ENCODE measurements around the gene CFAP126. TPM values are rescaled to one million over a fixed set of nuclear protein-coding genes. Genes with fewer than 3 reads are reported as not detected.
A peak's percentile ranks its signal among the peaks of the same experiment; 100 is the strongest.

Gene CFAP126
- total RNA-seq, 4 donors from 2014 or later = 0.90 TPM; not detected in 3

GRCh38 chr1:161388639-161389038, 21.0 kb upstream of the CFAP126 start:
- WGBS, 2 donors = 96 to 99% methylated on average over 3 of the region's 3 CpGs
- Histone ChIP-seq H3K36me3 (no peaks in the 10 kb centered on the region), H3K27ac (peak overlapping the region in 2 of 4 donors; percentile 88 to 94), H3K4me1 (peaks cover 0 to 14% (median 0%) of the 10 kb centered on the region in 4 donors), H3K9me3 (no peaks in the 10 kb centered on the region), H3K27me3 (no peaks in the 10 kb centered on the region), H3K4me3 (no peak overlapping the region)
- no peak for DNase-seq (ENCODE audit: low spot score in 2 of 2)
- TF ChIP-seq POLR2A (IDR thresholded peaks at IDR 0.05) (no peak), CTCF (IDR thresholded peaks at IDR 0.05) (no peak), EP300 (IDR thresholded peaks at IDR 0.05) (no peak)

DNA sequence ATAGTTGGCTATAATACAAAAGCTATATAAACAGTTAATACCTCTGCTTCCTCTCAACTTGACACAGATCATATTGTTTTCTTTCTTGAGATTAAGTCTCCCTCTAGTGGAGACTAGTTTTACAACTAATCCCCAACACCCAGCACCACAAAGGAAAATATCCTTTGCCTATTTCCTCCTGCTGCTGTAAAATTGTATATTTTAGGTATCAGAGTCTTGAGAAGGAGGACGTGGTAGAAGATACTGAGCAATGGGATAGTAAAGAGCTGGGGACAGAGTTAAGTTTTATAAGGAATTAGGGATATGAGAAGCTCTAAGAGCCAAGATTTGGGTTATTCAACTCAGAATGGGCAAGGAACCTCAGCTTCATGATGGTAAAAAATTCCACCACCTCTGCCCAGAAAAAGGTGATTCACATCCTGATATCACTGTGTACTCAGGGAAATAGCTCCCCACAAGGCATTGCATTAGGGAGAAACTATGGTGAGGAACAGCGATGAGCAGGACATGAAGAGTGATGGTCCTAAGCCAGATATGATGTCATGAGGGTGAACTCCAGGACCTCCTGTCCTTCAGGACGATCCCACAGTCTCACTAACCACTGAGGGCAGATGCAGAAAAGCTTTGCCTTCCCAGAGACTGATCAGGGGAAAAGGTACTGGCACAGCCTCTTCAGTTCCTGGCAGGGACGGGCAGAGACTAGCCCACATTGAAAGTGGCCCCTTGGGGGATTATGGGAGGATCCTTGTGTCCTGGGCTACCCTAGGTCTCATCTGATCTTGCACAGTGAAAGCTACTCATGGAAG, 14.7 kb upstream of the CFAP126 start:
- Histone ChIP-seq H3K4me3 (no peak overlapping the region), H3K27me3 (no peaks in the 10 kb centered on the region), H3K9me3 (no peaks in the 10 kb centered on the region), H3K36me3 (no peaks in the 10 kb centered on the region), H3K27ac (peak overlapping the region in 3 of 4 donors; percentile 34 to 71 (median 68)), H3K4me1 (no peaks in the 10 kb centered on the region)
- peak in 1 of 2 donors; percentile 36 for DNase-seq (ENCODE audit: low spot score in 2 of 2)
- WGBS, 2 donors = 24 to 37% methylated on average over 4 of the region's 4 CpGs
- TF ChIP-seq EP300 (IDR thresholded peaks at IDR 0.05) (peak in 1 of 2 donors; percentile 51), POLR2A (IDR thresholded peaks at IDR 0.05) (no peak), CTCF (IDR thresholded peaks at IDR 0.05) (peak; percentile 49 to 76 (median 68))

- TF ChIP-seq EP300 (IDR thresholded peaks at IDR 0.05) = no peak
- no peak for TF ChIP-seq POLR2A (IDR thresholded peaks at IDR 0.05)
- TF ChIP-seq CTCF (IDR thresholded peaks at IDR 0.05) = no peak
- DNase-seq (ENCODE audit: low spot score in 2 of 2) = no peak
- H3K4me1 ChIP-seq = no peaks in the 10 kb centered on the region
- no peak overlapping the region for H3K4me3 ChIP-seq
- no peaks in the 10 kb centered on the region for H3K36me3 ChIP-seq
- H3K27me3 ChIP-seq = no peaks in the 10 kb centered on the region
- 56 to 58% methylated on average over 6 of the region's 6 CpGs for WGBS, 2 donors
- no peaks in the 10 kb centered on the region for H3K9me3 ChIP-seq
- peak overlapping the region in 1 of 4 donors; percentile 71 for H3K27ac ChIP-seq
These were observed 14.0 kb upstream of the CFAP126 start for GRCh38 chr1:161381707-161382106.

DNA sequence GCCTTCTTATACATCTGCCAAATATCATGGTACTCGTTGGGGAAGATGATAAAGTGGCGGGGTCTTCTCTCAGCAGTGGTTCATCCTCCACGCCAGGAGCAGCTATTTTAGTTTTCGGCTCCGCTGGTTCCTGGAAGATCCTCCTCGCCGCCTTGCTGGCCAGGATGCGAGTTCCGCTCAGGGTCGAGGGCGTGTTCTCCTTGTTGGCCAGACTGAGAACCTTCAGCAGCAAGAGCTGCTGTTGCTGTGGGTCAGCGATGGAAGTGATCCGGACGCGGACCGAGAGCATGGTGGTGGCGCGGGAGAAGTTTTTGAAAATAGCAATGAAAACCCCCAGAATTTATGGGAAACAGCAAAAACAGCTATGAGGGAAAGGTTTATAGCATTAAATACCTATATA, 11.4 kb upstream of the CFAP126 start:
- Histone ChIP-seq H3K36me3 (no peaks in the 10 kb centered on the region), H3K27ac (no peak overlapping the region), H3K27me3 (no peaks in the 10 kb centered on the region), H3K9me3 (no peaks in the 10 kb centered on the region), H3K4me3 (no peak overlapping the region), H3K4me1 (no peaks in the 10 kb centered on the region)
- DNase-seq (ENCODE audit: low spot score in 2 of 2) = no peak
- no peak for TF ChIP-seq EP300 (IDR thresholded peaks at IDR 0.05)
- WGBS, 2 donors = 78% methylated on average over 18 of the region's 18 CpGs

DNA sequence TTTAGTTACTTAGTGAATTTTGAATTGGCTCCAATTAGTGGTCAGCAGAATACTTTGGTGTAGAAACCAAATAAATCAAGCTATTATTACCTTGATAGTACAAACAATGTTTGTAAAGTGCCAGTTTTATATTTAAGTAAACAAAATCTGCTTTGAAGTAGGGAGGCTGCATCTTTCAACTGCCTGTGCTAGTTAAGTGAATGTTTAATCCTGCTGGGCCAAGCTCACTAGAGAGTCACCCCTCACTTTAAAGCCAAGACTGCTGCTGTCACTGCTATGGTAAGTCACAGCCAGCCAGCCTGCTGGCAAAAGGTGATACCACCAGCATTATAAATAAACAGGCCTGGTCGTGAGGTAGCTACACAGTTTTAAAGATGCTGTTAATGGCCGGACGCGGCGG, 10.3 kb upstream of the CFAP126 start:
- H3K36me3 ChIP-seq = no peaks in the 10 kb centered on the region
- no peak overlapping the region for H3K4me3 ChIP-seq
- no peak for DNase-seq (ENCODE audit: low spot score in 2 of 2)
- H3K27me3 ChIP-seq = no peaks in the 10 kb centered on the region
- no peak overlapping the region for H3K27ac ChIP-seq
- H3K9me3 ChIP-seq = no peaks in the 10 kb centered on the region
- WGBS, 2 donors = 82 to 90% methylated on average over 5 of the region's 5 CpGs
- TF ChIP-seq CTCF (IDR thresholded peaks at IDR 0.05) (no peak), EP300 (IDR thresholded peaks at IDR 0.05) (no peak), POLR2A (IDR thresholded peaks at IDR 0.05) (no peak)
- H3K4me1 ChIP-seq = no peaks in the 10 kb centered on the region

All from tibial nerve (tissue), 4 donors.